GM19023 (cell line): ENCODE data around the gene SDCCAG8.

ENCODE experiments used
- ATAC-seq: cut with Tn5 transposase; IDR thresholded peaks from one replicate; pipeline ENCODE4 v1.9.1; 2021; ENCODE audit warnings: mild to moderate bottlenecking, moderate library complexity; ENCODE audit not compliant: unreplicated experiment

Gene SDCCAG8

GRCh38 chr1:243535014-243535413 lies 279.2 kb downstream of the SDCCAG8 start:
- ATAC-seq = no peak

GRCh38 chr1:243539636-243540035 lies 283.8 kb downstream of the SDCCAG8 start:
- no peak for ATAC-seq

- no peak for ATAC-seq
These were observed 287.0 kb downstream of the SDCCAG8 start for GRCh38 chr1:243542739-243543415.

- ATAC-seq = no peak
These were observed 287.7 kb downstream of the SDCCAG8 start for GRCh38 chr1:243543501-243543900.

- no peak for ATAC-seq
These were observed 290.6 kb downstream of the SDCCAG8 start for GRCh38 chr1:243546457-243546856.

GRCh38 chr1:243547891-243548290 lies 292.1 kb downstream of the SDCCAG8 start:
- ATAC-seq = no peak

GRCh38 chr1:243548516-243548915 lies 292.7 kb downstream of the SDCCAG8 start:
- no peak for ATAC-seq

- ATAC-seq = no peak
These were observed 293.3 kb downstream of the SDCCAG8 start for GRCh38 chr1:243549108-243549507.
